Fibroblast of lung (primary cell): ENCODE data around the gene SLC16A6.

Source experiments
- EZH2 ChIP-seq: IDR thresholded peaks from 2 replicates; pipeline ENCODE4 v1.5.1; 2012; ENCODE audit warnings: low read length, control low read depth, mild to moderate bottlenecking; ENCODE audit errors: missing control alignments
- TF ChIP-seq, protein P1 (sequence below), 2 donors: IDR thresholded peaks in 1 of 2; conservative IDR thresholded peaks in 1 of 2; 1 replicate in 1 of 2; 2 replicates in 1 of 2; pipeline ENCODE4 v1.5.1; 2011 to 2012; ENCODE audit warnings: low read length in 2 of 2, control low read depth in 1 of 2, inconsistent platforms in 1 of 2, low read depth in 1 of 2, mild to moderate bottlenecking in 1 of 2

DNA sequence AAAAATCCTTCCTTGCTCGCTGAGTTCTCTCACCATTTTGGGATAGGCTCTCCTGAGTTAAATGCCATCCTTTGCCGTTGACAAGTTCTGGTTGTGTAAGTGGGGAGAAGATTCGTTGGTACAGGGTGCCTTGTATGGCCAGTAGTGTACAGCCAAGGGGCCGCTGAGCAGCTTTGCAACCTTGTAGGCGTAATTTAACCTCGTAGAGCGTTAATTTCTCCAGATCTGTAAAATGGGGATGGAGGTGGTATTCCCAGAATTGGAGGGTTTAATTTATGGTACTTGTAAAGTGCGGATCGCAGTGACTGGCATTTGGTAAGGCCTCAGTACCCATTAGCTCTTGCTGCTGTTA, 1.7 kb upstream of the SLC16A6 start:
- TF ChIP-seq, protein P1, sequence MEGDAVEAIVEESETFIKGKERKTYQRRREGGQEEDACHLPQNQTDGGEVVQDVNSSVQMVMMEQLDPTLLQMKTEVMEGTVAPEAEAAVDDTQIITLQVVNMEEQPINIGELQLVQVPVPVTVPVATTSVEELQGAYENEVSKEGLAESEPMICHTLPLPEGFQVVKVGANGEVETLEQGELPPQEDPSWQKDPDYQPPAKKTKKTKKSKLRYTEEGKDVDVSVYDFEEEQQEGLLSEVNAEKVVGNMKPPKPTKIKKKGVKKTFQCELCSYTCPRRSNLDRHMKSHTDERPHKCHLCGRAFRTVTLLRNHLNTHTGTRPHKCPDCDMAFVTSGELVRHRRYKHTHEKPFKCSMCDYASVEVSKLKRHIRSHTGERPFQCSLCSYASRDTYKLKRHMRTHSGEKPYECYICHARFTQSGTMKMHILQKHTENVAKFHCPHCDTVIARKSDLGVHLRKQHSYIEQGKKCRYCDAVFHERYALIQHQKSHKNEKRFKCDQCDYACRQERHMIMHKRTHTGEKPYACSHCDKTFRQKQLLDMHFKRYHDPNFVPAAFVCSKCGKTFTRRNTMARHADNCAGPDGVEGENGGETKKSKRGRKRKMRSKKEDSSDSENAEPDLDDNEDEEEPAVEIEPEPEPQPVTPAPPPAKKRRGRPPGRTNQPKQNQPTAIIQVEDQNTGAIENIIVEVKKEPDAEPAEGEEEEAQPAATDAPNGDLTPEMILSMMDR (conservative IDR thresholded peaks at IDR 0.05 in 1 of 2, IDR thresholded peaks at IDR 0.05 in 1 of 2; ENCODE audit: low read depth in 1 of 2, low read length in 2 of 2), result no peak
- no peak for TF ChIP-seq EZH2
